Stimulated activated CD8-positive, alpha-beta memory T cell treated with anti-CD3 and anti-CD28 coated beads, Interleukin-7, amount 100 ng/mL, for 4 hours (primary cell): Measurements from ENCODE around the gene ERAL1.
"Not testable (repeated sequence)": the region's sequence is repeated elsewhere in the genome, so short reads cannot be mapped to it uniquely, and the experiment has no call there.

ENCODE experiments used
- DNase-seq, 2 donors: peaks; one replicate each; pipeline ENCODE4 v3.0.0-alpha.2; 2020; ENCODE audit warnings: low read depth in 2 of 2

The ERAL1 gene

DNA sequence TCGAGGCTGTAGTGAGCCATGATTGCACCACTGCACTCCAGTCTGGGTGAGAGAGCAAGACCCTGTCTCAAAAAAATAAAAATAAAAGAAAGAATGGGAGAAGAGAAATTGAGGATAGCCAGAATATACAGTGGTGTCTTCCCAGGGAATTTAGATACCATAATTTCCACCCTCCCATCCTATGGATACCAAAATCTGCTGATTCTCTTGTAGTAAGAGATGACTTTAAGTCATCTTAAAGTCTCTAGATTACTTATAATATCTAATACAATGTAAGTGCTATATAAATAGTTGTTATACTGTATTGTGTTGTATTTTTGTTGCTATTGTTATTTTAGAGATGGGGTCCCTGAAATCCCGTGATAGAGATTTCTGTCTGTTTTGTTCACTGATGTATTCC, 1.5 kb upstream of the ERAL1 start:
- DNase-seq: no peak

GRCh38 chr17:28855336-28855679, 492 bp downstream of the ERAL1 start:
- DNase-seq: no peak

DNA sequence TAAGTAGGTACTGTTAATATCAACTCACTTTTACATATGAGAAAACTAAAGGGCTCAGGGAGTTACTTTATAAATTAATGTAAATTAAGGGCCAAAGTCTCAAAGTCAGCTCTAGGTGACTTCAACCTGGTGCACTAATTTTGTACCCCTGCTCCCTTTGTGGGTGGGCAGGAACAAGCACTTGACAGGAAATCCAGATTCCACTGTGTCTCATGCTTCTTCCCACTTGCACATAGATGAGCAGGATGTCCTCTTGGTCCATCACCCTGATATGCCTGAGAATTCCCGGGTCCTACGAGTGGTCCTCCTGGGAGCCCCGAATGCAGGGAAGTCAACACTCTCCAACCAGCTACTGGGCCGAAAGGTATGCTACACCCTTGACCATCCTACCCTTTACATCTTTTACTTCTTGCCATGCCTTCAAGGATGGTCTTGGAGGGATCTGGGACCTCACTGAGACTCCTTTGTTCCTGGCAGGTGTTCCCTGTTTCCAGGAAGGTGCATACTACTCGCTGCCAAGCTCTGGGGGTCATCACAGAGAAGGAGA, 1.3 kb downstream of the ERAL1 start:
- no peak for DNase-seq

DNA sequence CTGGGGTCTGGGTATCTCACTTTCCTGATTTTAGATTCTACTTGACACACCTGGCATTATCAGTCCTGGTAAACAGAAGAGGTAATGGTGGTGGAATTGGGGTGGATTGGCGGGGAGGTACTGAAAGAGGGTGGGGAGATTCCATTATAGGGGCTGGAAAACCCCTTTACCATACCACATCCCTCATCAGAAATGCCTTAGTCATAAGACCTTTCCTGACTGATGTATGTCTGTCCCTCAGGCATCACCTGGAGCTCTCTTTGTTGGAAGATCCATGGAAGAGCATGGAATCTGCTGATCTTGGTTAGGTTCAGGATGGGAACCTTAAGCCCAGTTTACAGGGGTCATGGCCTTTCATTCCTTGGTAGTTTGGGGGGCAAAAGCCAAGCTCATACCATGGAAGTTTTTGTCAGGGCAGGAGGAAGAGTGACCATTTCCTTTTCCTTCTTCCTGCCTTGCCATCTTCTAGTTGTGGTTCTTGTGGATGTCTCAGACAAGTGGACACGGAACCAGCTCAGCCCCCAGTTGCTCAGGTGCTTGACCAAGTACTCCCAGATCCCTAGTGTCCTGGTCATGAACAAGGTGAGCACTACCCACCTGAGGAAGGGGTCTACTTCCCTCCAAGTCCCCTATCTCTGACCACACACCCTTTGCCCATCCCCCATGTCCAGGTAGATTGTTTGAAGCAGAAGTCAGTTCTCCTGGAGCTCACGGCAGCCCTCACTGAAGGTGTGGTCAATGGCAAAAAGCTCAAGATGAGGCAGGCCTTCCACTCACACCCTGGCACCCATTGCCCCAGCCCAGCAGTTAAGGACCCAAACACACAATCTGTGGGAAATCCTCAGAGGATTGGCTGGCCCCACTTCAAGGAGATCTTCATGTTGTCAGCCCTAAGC, 3.3 kb downstream of the ERAL1 start:
- DNase-seq: no peak

DNA sequence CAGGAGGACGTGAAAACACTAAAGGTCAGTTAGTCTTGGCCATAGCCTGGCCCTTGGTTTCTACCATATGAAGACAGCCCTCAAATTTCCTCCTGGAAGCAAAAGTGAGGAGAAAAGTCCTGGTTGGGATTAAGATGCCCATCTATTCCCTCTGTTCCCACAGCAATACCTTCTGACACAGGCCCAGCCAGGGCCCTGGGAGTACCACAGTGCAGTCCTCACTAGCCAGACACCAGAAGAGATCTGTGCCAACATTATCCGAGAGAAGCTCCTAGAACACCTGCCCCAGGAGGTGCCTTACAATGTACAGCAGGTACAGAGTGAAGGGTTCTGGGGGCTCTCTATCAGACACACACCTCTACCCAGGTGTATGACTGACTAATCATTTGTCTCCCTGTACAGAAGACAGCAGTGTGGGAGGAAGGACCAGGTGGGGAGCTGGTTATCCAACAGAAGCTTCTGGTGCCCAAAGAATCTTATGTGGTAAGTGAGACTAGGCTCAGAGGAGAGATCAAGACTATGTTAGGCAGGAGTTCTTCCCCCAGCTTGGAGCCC, 4.1 kb downstream of the ERAL1 start:
- DNase-seq: no peak

DNA sequence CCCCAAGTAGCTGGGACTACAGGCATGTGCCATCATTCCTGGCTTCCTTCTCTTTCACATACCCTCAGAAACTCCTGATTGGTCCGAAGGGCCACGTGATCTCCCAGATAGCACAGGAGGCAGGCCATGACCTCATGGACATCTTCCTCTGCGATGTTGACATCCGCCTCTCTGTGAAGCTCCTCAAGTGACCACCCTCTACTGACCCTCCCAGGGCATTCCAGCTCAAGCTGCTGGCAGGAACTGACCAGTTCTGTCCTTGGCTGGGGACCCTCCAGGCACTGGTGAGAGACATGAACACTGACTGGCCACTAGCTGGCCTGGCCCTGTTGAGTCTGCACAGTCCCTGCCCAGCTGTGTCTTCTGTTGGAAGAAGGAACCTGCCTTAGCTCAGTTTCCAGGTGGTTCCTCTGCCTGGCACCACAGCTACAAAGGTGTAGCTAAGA, 5.6 kb downstream of the ERAL1 start:
- DNase-seq: no peak

DNA sequence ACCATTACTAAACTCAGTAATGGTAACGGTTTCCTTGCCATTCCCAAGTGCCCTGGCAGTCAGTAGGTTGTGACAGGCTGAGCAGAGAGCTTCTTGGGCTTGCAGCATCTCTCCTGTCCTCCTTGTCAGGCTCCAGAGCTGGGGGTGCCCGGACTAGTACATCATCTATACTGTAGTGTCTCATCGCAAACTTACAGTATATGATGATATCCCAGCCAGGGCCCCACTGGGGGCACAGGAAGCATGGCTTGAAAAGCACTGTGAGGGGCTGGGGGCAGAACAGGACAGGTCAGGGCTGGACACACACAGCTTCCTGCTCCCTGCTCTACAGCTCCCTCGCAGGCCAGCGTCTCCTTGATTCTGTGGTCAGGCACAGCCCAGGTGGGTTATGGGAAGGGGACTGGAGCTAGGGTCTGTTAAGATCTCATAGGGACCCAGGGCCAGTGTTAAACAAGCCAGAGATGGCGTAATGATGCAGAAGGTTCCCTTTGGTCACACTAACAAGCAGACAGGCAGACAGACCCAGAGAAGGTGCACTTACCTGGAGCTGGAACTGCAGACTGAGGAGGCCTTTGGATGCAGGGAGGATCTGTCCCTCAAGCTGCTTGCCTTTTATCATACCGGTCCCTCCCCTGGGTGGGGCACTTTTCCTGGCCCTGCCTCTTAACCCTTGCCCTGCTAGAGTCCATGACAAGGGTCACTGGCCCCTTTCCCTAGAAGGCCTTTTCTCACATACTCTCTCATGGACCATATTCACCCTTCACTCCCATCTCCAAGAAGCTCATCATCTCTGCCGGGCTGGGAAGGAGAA, 6.8 kb downstream of the ERAL1 start:
- no peak for DNase-seq

DNA sequence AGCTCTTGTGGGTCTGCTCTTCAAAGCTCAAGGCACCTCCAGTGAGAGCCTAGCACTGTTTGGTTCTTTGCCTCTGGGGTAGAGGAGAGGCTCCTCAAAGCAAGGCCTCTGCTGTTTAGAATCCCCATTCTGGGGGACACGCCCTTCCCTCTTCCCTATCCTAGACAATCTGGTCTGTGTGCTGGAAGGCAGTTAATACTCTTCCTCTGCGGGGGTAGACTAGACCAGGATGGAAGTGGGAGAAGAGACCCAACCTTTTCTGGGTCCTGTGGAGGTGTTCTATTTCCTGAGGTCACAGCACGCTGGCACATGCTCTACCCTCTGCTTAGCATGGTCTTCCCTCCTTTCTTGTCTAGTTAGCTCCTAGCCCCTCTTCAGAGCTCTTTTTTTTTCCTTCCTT, 7.7 kb downstream of the ERAL1 start:
- DNase-seq: no peak

- no peak for DNase-seq
These were observed 9.1 kb downstream of the ERAL1 start for GRCh38 chr17:28863953-28864352.

DNA sequence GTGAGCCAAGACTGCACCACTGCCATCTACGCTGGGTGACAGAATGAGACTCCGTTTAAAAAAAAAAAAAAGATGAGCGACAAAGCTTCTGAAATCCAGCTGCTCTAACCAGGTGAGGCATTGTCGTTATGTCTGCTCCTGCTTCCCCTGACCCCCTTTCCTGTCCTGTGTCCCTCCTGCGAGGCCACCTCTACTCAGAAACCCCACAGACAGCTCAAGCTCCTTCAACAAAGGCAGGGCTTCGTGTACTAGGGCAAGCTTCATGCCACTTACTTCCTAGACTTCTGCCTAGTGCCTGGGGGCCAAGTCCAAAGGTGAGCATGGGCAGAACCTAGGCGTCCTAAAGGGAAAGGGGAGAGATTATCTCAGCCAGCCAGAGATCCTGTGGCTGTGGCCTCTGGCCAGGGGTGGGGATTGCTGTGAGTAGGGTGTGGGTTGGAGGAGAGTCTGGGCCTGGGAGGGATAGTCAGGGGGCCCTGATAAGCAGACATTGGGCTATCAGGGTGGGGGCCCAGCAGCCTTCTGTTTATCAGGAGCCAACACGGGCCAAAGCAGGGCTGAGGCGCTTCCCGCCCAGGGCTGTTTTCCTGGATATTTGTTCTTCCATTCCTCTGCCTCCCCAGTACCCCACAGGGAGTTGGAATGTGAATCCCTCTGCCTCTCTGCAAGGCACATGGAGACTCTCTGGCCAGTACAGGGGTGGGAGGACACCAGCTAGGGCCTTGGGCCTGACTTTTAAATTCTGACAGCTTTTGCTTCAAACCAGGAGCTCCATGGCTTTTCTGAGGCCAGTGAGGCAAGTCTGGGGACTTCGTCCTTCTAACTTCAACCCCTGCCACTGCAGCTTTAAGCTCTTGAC, 10.4 kb downstream of the ERAL1 start:
- DNase-seq: no peak

GRCh38 chr17:28865946-28866752, 11.3 kb downstream of the ERAL1 start:
- no peak for DNase-seq

DNA sequence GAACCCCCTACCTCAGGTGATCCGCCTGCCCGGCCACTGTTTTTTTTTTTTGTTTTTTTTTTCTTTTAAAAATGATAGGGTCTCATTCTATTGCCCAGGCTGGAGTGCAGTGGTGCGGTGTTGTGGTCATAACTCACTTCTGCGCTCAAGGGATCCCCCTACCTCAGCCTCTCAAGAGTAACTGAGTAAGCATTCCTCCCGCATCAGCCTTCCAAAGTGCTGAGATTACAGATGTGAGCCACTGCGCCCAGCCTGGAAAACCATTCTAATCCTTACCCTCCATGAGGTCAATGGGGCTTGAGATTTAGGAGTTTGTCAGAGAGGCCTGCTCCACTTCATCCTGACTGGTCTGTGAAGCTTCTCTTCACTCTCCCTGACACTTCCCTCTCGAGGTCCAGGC, 12.5 kb downstream of the ERAL1 start:
- DNase-seq: no peak

- DNase-seq: no peak
These were observed 16.3 kb downstream of the ERAL1 start for GRCh38 chr17:28871056-28871579.

DNA sequence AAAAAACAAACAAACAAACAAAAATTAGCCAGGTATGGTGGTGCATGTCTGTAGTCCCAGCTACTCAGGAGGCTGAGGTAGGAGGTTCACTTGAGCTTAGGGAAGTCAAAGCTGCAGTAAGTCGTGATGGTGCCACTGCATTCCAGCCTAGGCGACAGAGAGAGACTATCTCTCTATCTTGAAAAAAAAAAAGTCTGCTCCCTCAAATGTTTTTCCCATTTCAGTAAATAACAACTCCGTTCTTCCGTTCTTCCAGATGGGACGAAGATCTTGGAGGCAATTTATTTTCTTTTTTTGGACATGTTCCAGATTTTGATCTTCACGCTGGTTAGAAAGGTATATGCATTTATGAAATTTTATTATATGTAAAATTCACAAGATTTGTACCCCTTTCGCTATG, 19.0 kb downstream of the ERAL1 start:
- no peak for DNase-seq

GRCh38 chr17:28874750-28875149, 19.9 kb downstream of the ERAL1 start:
- DNase-seq: no peak

DNA sequence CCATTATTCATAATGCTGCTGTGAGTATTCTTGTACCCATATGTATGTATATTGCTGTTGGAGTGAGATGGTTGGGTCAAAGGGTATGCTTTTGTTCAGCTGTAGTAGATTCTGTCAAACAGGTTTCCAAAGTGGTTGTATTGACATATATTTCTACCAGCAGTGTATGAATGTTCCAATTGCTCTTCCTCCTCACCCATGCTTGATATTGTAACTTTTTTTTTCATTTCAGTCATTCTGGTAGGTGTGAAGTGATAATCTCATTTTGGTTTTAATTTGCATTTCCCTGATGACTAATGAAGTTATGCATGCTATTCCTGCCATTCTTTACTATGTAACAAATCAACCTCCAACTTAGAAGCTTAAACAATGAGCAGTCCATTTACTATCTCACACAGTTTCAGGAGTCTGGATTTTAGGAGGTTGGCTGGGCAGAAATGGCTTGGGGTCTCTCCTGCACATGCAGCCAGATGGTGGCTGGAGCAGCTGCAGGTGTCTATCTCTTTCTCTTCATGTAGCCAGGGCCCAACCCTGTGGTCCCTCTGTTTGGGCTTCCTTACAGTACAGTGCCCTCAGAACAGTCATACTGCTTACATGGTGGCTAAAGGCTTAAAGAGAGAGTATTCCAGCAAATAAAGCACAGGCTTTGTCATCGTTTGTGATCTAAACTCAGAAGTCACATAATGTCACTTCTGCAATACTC, 21.2 kb downstream of the ERAL1 start:
- no peak for DNase-seq

DNA sequence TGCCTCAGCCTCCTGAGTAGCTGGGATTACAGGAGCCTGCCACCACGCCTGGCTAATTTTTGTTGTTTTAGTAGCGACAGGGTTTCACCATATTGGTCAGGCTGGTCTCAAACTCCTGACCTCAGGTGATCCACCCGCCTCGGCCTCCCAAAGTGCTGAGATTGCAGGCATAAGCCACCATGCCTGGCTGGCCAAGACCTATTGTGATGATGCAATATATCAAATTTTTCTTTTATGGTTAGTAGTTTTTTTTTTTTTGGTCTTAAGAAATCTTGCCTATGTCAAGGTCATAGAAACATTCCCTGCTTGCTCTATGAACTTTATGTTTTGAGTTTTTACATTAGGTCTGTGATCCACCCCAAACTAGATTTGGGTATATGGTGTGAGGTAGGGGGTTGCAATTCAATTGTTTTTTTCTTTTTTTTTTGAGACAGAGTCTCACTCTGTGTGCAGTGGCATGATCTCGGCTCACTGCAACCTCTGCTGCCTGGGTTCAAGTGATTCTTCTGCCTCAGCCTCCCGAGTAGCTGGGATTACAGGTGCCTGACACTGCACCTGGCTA, 22.4 kb downstream of the ERAL1 start:
- DNase-seq: not testable (repeated sequence)

DNA sequence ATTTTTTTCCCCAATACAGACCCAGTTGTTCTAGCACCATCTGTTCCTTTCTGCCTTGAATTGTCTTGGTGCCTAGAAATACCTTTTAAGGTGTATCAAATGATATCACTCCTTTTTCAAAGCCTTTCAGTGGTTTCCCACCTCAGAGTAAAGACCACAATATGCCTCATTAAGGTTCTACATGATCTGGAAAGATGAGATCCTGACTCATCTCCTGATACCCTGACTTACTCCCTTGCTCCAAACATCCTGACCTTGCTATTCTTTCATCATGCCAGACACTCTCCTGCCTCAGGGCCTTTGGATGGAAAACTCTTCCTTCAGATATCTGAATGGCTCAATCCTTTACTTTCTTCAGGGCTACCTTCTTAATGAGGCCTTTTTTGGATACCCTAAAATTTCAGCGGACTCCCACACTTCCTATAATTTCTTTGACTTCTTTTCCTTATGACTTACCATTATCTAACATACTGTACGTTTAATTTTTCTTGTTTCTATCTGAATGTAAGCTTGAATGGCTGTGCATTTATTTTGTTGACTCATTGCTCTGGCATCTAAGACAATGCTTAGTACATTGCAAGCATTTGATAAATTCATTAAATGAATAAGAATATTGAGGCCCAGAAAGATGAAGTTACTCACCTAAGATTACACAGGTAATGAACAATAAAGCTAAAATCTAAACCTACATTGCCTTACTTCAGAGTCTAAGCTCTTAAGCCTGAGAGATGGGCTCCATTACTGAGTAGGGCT, 23.5 kb downstream of the ERAL1 start:
- no peak for DNase-seq

GRCh38 chr17:28878981-28879380, 24.2 kb downstream of the ERAL1 start:
- DNase-seq: no peak
